ENCODE data around the gene CASR. TPM values are rescaled to one million over a fixed set of nuclear protein-coding genes. Genes with fewer than 3 reads are reported as not detected.
"Not testable (repeated sequence)": the region's sequence is repeated elsewhere in the genome, so short reads cannot be mapped to it uniquely, and the experiment has no call there.

CASR gene
- total and polyA plus RNA-seq, 2 donors from 2014 or later: 14.8 to 72.8 TPM

DNA sequence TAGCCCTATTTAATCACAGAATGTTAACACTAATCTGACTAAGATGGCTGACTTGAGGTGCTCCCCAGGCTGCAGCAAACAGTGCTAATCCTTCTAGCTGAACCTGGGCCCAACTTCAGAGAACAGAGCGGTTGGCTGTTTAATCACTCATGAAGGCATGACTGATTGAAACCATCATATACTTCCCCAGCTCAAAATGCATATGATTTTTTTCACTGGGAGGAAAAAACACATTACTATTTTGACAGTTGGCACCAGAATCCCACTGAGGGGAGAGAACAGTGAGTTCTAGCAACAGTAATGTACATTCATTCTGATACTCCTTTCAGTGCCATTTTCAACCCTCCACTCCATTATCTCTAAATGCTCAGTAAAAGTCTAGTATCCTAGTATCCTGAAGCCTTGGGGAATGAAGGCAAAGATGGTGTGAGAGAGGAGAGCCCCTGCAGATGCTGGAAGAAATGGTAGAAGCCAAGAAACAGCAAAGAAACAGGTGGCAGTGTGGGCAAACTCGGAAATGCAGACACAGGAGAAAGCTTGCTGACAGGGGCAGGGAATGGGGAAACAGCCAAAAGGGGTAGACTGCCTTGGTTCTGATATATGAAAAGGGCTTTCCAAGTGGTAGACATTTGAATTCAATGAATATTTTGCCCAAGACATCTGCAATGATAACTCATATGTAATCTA lies 34.4 kb upstream of the CASR start:
- Histone ChIP-seq H3K4me3 (ENCODE audit: low read length in 3 of 3) (no peak overlapping the region), H3K9ac (ENCODE audit: low read length in 3 of 3) (no peak overlapping the region), H3K4me1 (ENCODE audit: control insufficient read depth in 2 of 3, insufficient read depth in 2 of 3, low read depth in 1 of 3, low read length in 3 of 3) (peaks cover 0 to 4% (median 0%) of the 10 kb centered on the region in 3 donors), H3K27ac (ENCODE audit: low read depth in 2 of 2, low read length in 2 of 2) (no peak overlapping the region), H3K9me3 (ENCODE audit: control insufficient read depth in 2 of 3, insufficient read depth in 1 of 3, low read length in 3 of 3) (no peaks in the 10 kb centered on the region), H3K36me3 (ENCODE audit: control insufficient read depth in 2 of 3, insufficient read depth in 3 of 3, low read length in 3 of 3) (no peaks in the 10 kb centered on the region), H3K27me3 (ENCODE audit: control insufficient read depth, insufficient read depth, low read length) (no peaks in the 10 kb centered on the region)
- intact Hi-C loops (cut with DNase I): no loop called here
- TF ChIP-seq, protein P1, sequence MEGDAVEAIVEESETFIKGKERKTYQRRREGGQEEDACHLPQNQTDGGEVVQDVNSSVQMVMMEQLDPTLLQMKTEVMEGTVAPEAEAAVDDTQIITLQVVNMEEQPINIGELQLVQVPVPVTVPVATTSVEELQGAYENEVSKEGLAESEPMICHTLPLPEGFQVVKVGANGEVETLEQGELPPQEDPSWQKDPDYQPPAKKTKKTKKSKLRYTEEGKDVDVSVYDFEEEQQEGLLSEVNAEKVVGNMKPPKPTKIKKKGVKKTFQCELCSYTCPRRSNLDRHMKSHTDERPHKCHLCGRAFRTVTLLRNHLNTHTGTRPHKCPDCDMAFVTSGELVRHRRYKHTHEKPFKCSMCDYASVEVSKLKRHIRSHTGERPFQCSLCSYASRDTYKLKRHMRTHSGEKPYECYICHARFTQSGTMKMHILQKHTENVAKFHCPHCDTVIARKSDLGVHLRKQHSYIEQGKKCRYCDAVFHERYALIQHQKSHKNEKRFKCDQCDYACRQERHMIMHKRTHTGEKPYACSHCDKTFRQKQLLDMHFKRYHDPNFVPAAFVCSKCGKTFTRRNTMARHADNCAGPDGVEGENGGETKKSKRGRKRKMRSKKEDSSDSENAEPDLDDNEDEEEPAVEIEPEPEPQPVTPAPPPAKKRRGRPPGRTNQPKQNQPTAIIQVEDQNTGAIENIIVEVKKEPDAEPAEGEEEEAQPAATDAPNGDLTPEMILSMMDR (IDR thresholded peaks at IDR 0.05; ENCODE audit: borderline replicate concordance, extremely low read depth, insufficient read depth): no peak
- no peak for FAIRE-seq
- no peak for DNase-seq

DNA sequence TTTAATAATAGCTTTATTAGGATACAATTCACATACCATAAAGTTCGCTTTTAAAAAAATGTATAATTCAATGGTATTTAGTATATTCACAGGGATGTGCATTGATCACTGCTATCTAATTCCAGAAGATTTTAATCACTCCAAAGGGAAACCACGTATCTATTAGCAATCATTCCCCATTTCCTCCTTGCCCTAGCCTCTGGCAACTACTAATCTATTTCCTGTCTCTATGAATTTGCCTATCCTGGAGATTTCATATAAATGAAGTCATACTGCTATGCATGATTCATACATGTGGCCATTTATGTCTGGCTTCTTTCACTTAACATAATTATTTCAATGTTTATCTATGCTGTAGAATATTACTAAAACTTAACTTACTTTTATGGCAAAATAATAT lies 32.0 kb upstream of the CASR start:
- Histone ChIP-seq H3K9me3 (ENCODE audit: control insufficient read depth in 2 of 3, insufficient read depth in 1 of 3, low read length in 3 of 3) (peaks cover 0 to 8% (median 0%) of the 10 kb centered on the region in 3 donors), H3K27me3 (ENCODE audit: control insufficient read depth, insufficient read depth, low read length) (no peaks in the 10 kb centered on the region), H3K27ac (ENCODE audit: low read depth in 2 of 2, low read length in 2 of 2) (no peak overlapping the region), H3K9ac (ENCODE audit: low read length in 3 of 3) (no peak overlapping the region), H3K36me3 (ENCODE audit: control insufficient read depth in 2 of 3, insufficient read depth in 3 of 3, low read length in 3 of 3) (no peaks in the 10 kb centered on the region), H3K4me3 (ENCODE audit: low read length in 3 of 3) (no peak overlapping the region), H3K4me1 (ENCODE audit: control insufficient read depth in 2 of 3, insufficient read depth in 2 of 3, low read depth in 1 of 3, low read length in 3 of 3) (peaks cover 0 to 4% (median 0%) of the 10 kb centered on the region in 3 donors)
- FAIRE-seq (no peak), DNase-seq (no peak)
- intact Hi-C loops (cut with DNase I): no loop called here
- TF ChIP-seq, protein P1 (IDR thresholded peaks at IDR 0.05; ENCODE audit: borderline replicate concordance, extremely low read depth, insufficient read depth): no peak

DNA sequence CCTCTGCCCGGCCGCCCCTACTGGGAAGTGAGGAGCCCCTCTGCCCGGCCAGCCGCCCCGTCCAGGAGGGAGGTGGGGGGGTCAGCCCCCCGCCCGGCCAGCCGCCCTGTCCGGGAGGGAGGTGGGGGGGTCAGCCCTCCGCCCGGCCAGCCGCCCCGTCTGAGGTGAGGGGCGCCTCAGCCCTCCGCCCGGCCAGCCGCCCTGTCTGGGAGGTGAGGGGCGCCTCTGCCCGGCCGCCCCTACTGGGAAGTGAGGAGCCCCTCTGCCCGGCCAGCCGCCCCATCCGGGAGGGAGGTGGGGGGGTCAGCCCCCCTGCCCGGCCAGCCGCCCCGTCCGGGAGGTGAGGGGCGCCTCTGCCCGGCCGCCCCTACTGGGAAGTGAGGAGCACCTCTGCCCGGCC lies 18.5 kb upstream of the CASR start:
- H3K4me3 ChIP-seq (ENCODE audit: low read length in 3 of 3); H3K9ac ChIP-seq (ENCODE audit: low read length in 3 of 3); H3K27ac ChIP-seq (ENCODE audit: low read depth in 2 of 2, low read length in 2 of 2); H3K27me3 ChIP-seq (ENCODE audit: control insufficient read depth, insufficient read depth, low read length); H3K36me3 ChIP-seq (ENCODE audit: control insufficient read depth in 2 of 3, insufficient read depth in 3 of 3, low read length in 3 of 3); DNase-seq; H3K4me1 ChIP-seq (ENCODE audit: control insufficient read depth in 2 of 3, insufficient read depth in 2 of 3, low read depth in 1 of 3, low read length in 3 of 3); intact Hi-C loops (cut with DNase I); FAIRE-seq; H3K9me3 ChIP-seq (ENCODE audit: control insufficient read depth in 2 of 3, insufficient read depth in 1 of 3, low read length in 3 of 3): not testable (repeated sequence)

DNA sequence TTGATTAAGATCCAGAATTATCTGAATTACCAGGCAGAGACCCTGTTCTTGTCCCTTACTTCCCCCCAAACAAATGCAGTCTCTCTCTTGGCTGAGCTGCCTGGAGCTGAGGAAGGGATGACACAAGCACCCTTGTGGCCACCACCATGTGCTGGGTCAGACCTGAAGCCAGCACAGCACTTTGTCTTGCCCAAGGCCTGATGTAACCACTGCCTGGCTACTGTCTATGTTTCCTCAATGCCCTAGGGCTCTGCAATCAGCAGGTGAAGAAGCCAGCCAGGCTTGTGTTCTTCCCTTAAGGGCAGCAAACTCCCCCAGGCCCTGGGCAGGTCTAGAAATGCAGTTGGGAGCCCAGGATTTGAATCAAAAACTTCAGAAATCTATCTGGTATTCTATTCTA lies 15.8 kb upstream of the CASR start:
- intact Hi-C loops (cut with DNase I): no loop called here
- TF ChIP-seq, protein P1 (IDR thresholded peaks at IDR 0.05; ENCODE audit: borderline replicate concordance, extremely low read depth, insufficient read depth): no peak
- no peaks in the 10 kb centered on the region for H3K9me3 ChIP-seq (ENCODE audit: control insufficient read depth in 2 of 3, insufficient read depth in 1 of 3, low read length in 3 of 3)
- H3K27ac ChIP-seq (ENCODE audit: low read depth in 2 of 2, low read length in 2 of 2): no peak overlapping the region
- DNase-seq: no peak
- H3K4me3 ChIP-seq (ENCODE audit: low read length in 3 of 3): no peak overlapping the region
- H3K4me1 ChIP-seq (ENCODE audit: control insufficient read depth in 2 of 3, insufficient read depth in 2 of 3, low read depth in 1 of 3, low read length in 3 of 3): no peaks in the 10 kb centered on the region
- FAIRE-seq: no peak
- no peak overlapping the region for H3K9ac ChIP-seq (ENCODE audit: low read length in 3 of 3)
- H3K27me3 ChIP-seq (ENCODE audit: control insufficient read depth, insufficient read depth, low read length): no peaks in the 10 kb centered on the region
- no peaks in the 10 kb centered on the region for H3K36me3 ChIP-seq (ENCODE audit: control insufficient read depth in 2 of 3, insufficient read depth in 3 of 3, low read length in 3 of 3)
